ENCODE results near the gene SAPCD2.

The SAPCD2 gene

GRCh38 chr9:137023583-137023991, 46.8 kb downstream of the SAPCD2 start:
- peaks cover 2% of the 10 kb centered on the region for H3K36me3 ChIP-seq (replicated peaks)
- no peak overlapping the region for H3K4me3 ChIP-seq (ENCODE audit: low read depth, low read length)
- no peaks in the 10 kb centered on the region for H3K27me3 ChIP-seq (replicated peaks)
- in situ Hi-C loops (cut with HindIII; ENCODE audit: low pct_ligation_motif_present, low sequenced_read_pairs), result no loop called here
- no peak for DNase-seq
- TF ChIP-seq, protein P1, sequence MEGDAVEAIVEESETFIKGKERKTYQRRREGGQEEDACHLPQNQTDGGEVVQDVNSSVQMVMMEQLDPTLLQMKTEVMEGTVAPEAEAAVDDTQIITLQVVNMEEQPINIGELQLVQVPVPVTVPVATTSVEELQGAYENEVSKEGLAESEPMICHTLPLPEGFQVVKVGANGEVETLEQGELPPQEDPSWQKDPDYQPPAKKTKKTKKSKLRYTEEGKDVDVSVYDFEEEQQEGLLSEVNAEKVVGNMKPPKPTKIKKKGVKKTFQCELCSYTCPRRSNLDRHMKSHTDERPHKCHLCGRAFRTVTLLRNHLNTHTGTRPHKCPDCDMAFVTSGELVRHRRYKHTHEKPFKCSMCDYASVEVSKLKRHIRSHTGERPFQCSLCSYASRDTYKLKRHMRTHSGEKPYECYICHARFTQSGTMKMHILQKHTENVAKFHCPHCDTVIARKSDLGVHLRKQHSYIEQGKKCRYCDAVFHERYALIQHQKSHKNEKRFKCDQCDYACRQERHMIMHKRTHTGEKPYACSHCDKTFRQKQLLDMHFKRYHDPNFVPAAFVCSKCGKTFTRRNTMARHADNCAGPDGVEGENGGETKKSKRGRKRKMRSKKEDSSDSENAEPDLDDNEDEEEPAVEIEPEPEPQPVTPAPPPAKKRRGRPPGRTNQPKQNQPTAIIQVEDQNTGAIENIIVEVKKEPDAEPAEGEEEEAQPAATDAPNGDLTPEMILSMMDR (IDR thresholded peaks at IDR 0.05; ENCODE audit: low read depth, low read length, missing control alignments), result peak; percentile 9
- no peak overlapping the region for H3K27ac ChIP-seq

- Histone ChIP-seq H3K27ac (no peak overlapping the region), H3K4me3 (ENCODE audit: low read depth, low read length) (no peak overlapping the region), H3K36me3 (replicated peaks) (peaks cover 2% of the 10 kb centered on the region), H3K27me3 (replicated peaks) (no peaks in the 10 kb centered on the region)
- TF ChIP-seq, protein P1 (IDR thresholded peaks at IDR 0.05; ENCODE audit: low read depth, low read length, missing control alignments), result no peak
- in situ Hi-C loops (cut with HindIII; ENCODE audit: low pct_ligation_motif_present, low sequenced_read_pairs), result no loop called here
- DNase-seq, result no peak
These were observed 47.2 kb downstream of the SAPCD2 start for GRCh38 chr9:137023157-137023556.

DNA sequence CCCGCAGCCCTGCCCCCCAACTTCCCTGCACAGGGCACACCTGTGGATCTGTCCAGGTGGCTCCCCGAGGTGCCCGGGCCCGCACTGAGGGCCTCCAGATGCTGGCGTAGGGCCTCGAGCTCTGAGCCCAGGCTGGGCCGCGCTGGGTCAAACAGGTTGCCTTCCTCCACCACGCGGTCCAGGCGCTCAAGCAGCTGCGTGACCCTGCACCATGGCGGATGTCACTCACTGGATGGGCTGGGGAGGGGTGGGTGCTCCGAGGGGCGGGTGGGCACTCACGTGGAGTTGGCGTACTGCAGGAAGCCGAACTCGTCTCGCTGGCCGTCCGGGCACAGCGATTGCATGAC, 47.7 kb downstream of the SAPCD2 start:
- TF ChIP-seq, protein P1 (IDR thresholded peaks at IDR 0.05; ENCODE audit: low read depth, low read length, missing control alignments), result no peak
- H3K36me3 ChIP-seq (replicated peaks), result peaks cover 2% of the 10 kb centered on the region

DNA sequence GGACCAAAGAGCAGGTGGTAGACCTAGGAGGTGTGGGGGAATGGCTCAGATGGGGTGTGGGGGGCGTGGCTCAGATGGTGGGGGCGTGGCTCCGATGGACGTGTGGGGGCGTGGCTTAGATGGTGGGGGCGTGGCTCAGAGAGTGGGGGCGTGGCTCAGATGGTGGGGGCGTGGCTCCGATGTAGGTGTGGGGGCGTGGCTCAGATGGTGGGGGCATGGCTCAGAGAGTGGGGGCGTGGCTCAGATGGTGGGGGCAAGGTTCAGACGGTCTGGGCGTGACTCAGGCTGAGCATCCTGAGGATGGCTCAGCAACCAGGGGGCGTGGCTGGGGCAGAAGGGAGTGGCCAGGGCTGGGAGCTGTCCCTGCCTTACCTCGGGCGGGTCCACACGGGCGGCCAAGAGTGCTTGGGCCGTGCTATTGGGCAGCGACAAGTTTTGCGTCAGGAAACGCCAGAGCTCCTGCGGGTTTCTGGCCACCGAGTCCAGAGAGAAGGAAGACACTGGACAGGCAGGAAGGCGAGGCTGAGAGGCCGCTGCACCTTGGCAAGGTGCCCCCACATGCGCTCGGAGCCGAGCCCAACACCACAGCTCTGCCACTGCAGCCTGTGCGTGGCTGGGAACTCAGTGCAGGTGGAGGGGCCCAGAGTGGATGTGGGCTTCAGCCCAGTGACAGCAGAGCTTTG, 48.2 kb downstream of the SAPCD2 start:
- in situ Hi-C loops (cut with HindIII; ENCODE audit: low pct_ligation_motif_present, low sequenced_read_pairs), result no loop called here
- TF ChIP-seq, protein P1 (IDR thresholded peaks at IDR 0.05; ENCODE audit: low read depth, low read length, missing control alignments), result no peak
- no peak overlapping the region for H3K27ac ChIP-seq
- H3K4me3 ChIP-seq (ENCODE audit: low read depth, low read length), result no peak overlapping the region
- peaks cover 7% of the 10 kb centered on the region for H3K36me3 ChIP-seq (replicated peaks)
- DNase-seq, result peak; percentile 47
- no peaks in the 10 kb centered on the region for H3K27me3 ChIP-seq (replicated peaks)

More for the DNA sequence above, 47.7 kb downstream of the SAPCD2 start:
- no peak for DNase-seq
- no peaks in the 10 kb centered on the region for H3K27me3 ChIP-seq (replicated peaks)
- H3K27ac ChIP-seq, result no peak overlapping the region
- no peak overlapping the region for H3K4me3 ChIP-seq (ENCODE audit: low read depth, low read length)
- in situ Hi-C loops (cut with HindIII; ENCODE audit: low pct_ligation_motif_present, low sequenced_read_pairs), result no loop called here

- H3K36me3 ChIP-seq (replicated peaks), result peaks cover 10% of the 10 kb centered on the region
- H3K4me3 ChIP-seq (ENCODE audit: low read depth, low read length), result no peak overlapping the region
- no peaks in the 10 kb centered on the region for H3K27me3 ChIP-seq (replicated peaks)
- no peak for DNase-seq
- no peak overlapping the region for H3K27ac ChIP-seq
- TF ChIP-seq, protein P1 (IDR thresholded peaks at IDR 0.05; ENCODE audit: low read depth, low read length, missing control alignments), result no peak
- in situ Hi-C loops (cut with HindIII; ENCODE audit: low pct_ligation_motif_present, low sequenced_read_pairs), result no loop called here
These were observed 48.8 kb downstream of the SAPCD2 start for GRCh38 chr9:137021568-137021978.

Measured in brain microvascular endothelial cell (primary cell).